CD4-positive, alpha-beta T cell (primary cell): ENCODE measurements around the gene LMAN2. TPM values are rescaled to one million over a fixed set of nuclear protein-coding genes. Genes with fewer than 3 reads are reported as not detected.

Experiments
- ATAC-seq: fragments of 200-7000 bp; cut with Tn5 transposase; one replicate; pipeline ENCODE4 v1.10.0; 2022; ENCODE audit warnings: mild to moderate bottlenecking; ENCODE audit not compliant: poor library complexity
- CTCF ChIA-PET: fragments of 350-600 bp; sonication (Branson Sonifier 250); formaldehyde crosslinking; loops from one replicate; lab custom pipeline; 2021; ENCODE audit warnings: antibody characterized with exemption, inconsistent platforms; lab: Charles Lee
- POLR2A ChIA-PET: fragments of 350-600 bp; sonication (Branson Sonifier 250); formaldehyde crosslinking; loops from one replicate; lab custom pipeline; 2021; ENCODE audit warnings: antibody characterized with exemption, inconsistent platforms; lab: Charles Lee
- DNase-seq, 14 experiments: peaks; one replicate each; pipeline ENCODE4 v3.0.0-alpha.2; 2013 to 2020; ENCODE audit warnings: mixed read lengths in 2 of 14
- H3K27ac ChIP-seq, 2 donors: one replicate each; pipeline versions ENCODE4 v1.5.1 to v1.7.0; 2013; ENCODE audit warnings: low read length in 2 of 2, low read depth in 1 of 2, mild to moderate bottlenecking in 1 of 2
- H3K27me3 ChIP-seq, 2 experiments: 1 replicate in 1 of 2; 2 replicates in 1 of 2; pipeline versions ENCODE4 v1.6.1 to v1.7.0; 2013; ENCODE audit warnings: low read length in 2 of 2, control low read depth in 1 of 2, mild to moderate bottlenecking in 1 of 2, moderate library complexity in 1 of 2; ENCODE audit not compliant: insufficient read depth in 2 of 2, control insufficient read depth in 1 of 2
- H3K36me3 ChIP-seq: one replicate; pipeline ENCODE4 v1.6.1; 2013; ENCODE audit warnings: low read length, control low read depth; ENCODE audit not compliant: insufficient read depth
- H3K4me1 ChIP-seq: one replicate; pipeline ENCODE4 v1.6.1; 2013; ENCODE audit warnings: low read length, control low read depth; ENCODE audit not compliant: insufficient read depth
- H3K4me3 ChIP-seq: one replicate; pipeline ENCODE4 v1.5.1; 2013; ENCODE audit warnings: mild to moderate bottlenecking, low read length, moderate library complexity
- H3K9me3 ChIP-seq, 2 experiments: 1 replicate in 1 of 2; 2 replicates in 1 of 2; pipeline versions ENCODE4 v1.6.1 to v1.7.0; 2013; ENCODE audit warnings: low read length in 2 of 2, mild to moderate bottlenecking in 2 of 2, control low read depth in 1 of 2, moderate library complexity in 1 of 2; ENCODE audit not compliant: control insufficient read depth in 1 of 2, insufficient read depth in 1 of 2
- H3K27ac Mint-ChIP-seq: one replicate; pipeline ENCODE4 v1.8.0; 2020; ENCODE audit warnings: mixed read lengths
- H3K27me3 Mint-ChIP-seq: one replicate; pipeline ENCODE4 v1.8.0; 2021; ENCODE audit warnings: mixed read lengths
- H3K36me3 Mint-ChIP-seq: one replicate; pipeline ENCODE4 v1.8.0; 2021; ENCODE audit warnings: low read depth, mixed read lengths
- H3K4me1 Mint-ChIP-seq: one replicate; pipeline ENCODE4 v1.8.0; 2021; ENCODE audit warnings: low read depth, mixed read lengths
- H3K4me3 Mint-ChIP-seq: one replicate; pipeline ENCODE4 v1.8.0; 2020; ENCODE audit warnings: mild to moderate bottlenecking, mixed read lengths
- H3K9me3 Mint-ChIP-seq: one replicate; pipeline ENCODE4 v1.8.0; 2020; ENCODE audit warnings: mixed read lengths
- intact Hi-C, 2 experiments: fragments of 100-400 bp; cut with DNase I in 1 of 2; cut with micrococcal nuclease in 1 of 2; formaldehyde crosslinking; loops; one replicate each; pipeline versions ENCODE4 v1.15.1 to v1.9.0; 2023 to 2025; cut with DNase I, micrococcal nuclease
- total RNA-seq, 174 experiments: library from RNA in 2 of 174; stranded (reverse) in 2 of 174; gene quantifications; one replicate each; pipeline ENCODE4 v1.2.3 and lab custom pipeline; 2021 to 2026
- TF ChIP-seq, protein P1 (sequence below): fragments of 200-600 bp; IDR thresholded peaks from one replicate; pipeline ENCODE4 v1.8.0; 2022; ENCODE audit warnings: antibody characterized with exemption, mild to moderate bottlenecking

LMAN2 gene
- total RNA-seq, 2 experiments from 2014 or later: 54.5 to 55.6 TPM

DNA sequence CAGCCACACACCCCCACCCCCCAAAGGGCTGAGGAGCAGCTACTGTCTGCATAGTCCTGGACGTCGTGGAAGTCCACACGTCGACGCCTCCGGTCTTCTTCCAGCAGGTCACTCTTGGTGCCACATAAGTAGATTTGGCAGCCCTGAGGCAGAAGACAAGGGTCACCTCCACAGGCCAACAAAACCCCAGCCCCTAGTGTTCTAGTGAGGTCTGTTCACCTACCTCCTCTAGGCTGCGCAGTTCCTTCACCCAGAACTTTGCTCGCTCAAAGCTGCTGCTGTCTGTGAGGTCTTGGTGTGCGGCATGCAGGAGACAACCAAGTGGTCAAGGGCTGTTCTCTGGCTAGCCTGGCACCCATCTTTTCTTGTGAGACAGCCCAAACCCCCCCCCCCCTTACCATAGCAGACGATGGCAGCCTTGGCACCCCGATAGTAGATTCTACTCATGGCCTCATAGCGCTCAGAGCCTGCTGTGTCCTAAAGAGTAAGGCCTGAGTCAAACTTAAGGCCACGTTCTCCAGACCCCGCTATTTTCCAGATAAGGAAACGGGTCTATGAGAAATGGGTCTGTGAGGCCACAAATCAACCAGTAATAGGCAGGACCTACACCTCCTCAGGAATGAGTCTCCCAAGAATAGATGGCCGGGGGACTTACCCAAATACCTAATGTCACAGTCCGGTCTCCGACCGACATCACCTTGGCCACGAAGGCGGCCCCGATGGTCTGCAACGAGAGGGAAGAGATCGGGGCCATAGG, 48.9 kb downstream of the LMAN2 start:
- POLR2A ChIA-PET: interaction anchor here (0.6 to 3.4 kb wide), 5 partner anchors 10 to 168 kb away, joined by 3 to 15 read pairs (median 4); partner anchors contain the start of genes GRK6 and LMAN2
- peaks cover 21% of the 10 kb centered on the region for H3K36me3 ChIP-seq
- Mint-ChIP-seq H3K4me3 (peak overlapping the region; percentile 90), H3K27ac (peak overlapping the region; percentile 88), H3K9me3 (no peaks in the 10 kb centered on the region), H3K36me3 (peaks cover 48% of the 10 kb centered on the region), H3K4me1 (peaks cover 81% of the 10 kb centered on the region), H3K27me3 (no peaks in the 10 kb centered on the region)
- CTCF ChIA-PET: interaction anchor here (0.9 to 1.3 kb wide), 2 partner anchors 7 to 14 kb away, joined by 4 read pairs; no protein-coding TSS in a partner anchor
- peak in 1 of 14 experiments; percentile 38 for DNase-seq
- H3K9me3 ChIP-seq: no peaks in the 10 kb centered on the region
- ATAC-seq: no peak
- intact Hi-C loops: loop anchor here in 1 of 2 experiments (1.0 to 10.0 kb wide), 4 partner anchors 170 to 852 kb away; partner anchors contain the start of genes NHP2, NSD1 and TMED9
- TF ChIP-seq, protein P1, sequence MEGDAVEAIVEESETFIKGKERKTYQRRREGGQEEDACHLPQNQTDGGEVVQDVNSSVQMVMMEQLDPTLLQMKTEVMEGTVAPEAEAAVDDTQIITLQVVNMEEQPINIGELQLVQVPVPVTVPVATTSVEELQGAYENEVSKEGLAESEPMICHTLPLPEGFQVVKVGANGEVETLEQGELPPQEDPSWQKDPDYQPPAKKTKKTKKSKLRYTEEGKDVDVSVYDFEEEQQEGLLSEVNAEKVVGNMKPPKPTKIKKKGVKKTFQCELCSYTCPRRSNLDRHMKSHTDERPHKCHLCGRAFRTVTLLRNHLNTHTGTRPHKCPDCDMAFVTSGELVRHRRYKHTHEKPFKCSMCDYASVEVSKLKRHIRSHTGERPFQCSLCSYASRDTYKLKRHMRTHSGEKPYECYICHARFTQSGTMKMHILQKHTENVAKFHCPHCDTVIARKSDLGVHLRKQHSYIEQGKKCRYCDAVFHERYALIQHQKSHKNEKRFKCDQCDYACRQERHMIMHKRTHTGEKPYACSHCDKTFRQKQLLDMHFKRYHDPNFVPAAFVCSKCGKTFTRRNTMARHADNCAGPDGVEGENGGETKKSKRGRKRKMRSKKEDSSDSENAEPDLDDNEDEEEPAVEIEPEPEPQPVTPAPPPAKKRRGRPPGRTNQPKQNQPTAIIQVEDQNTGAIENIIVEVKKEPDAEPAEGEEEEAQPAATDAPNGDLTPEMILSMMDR: no peak
- peak overlapping the region; percentile 92 for H3K4me3 ChIP-seq
- peaks cover 76% of the 10 kb centered on the region for H3K4me1 ChIP-seq
- peak overlapping the region; percentile 17 to 78 for H3K27ac ChIP-seq
- no peaks in the 10 kb centered on the region for H3K27me3 ChIP-seq

GRCh38 chr5:177301503-177302165, 49.8 kb downstream of the LMAN2 start:
- no peaks in the 10 kb centered on the region for H3K9me3 ChIP-seq
- peak overlapping the region; percentile 92 for H3K4me3 ChIP-seq
- H3K36me3 ChIP-seq: peaks cover 13% of the 10 kb centered on the region
- Mint-ChIP-seq H3K27ac (peak overlapping the region; percentile 88), H3K9me3 (no peaks in the 10 kb centered on the region), H3K4me1 (peaks cover 80% of the 10 kb centered on the region), H3K4me3 (peak overlapping the region; percentile 90), H3K27me3 (no peaks in the 10 kb centered on the region), H3K36me3 (peaks cover 47% of the 10 kb centered on the region)
- ATAC-seq (no peak), DNase-seq (peak in 2 of 14 experiments; percentile 36 to 57)
- H3K4me1 ChIP-seq: peaks cover 71% of the 10 kb centered on the region
- ChIA-PET CTCF (interaction anchor here (0.9 to 1.0 kb wide), 2 partner anchors 8 to 12 kb away, joined by 3 to 4 read pairs; no protein-coding TSS in a partner anchor), POLR2A (interaction anchor here (1.0 to 3.4 kb wide), 5 partner anchors 11 to 187 kb away, joined by 3 to 15 read pairs (median 3); partner anchors contain the start of gene LMAN2)
- intact Hi-C loops: loop anchor here in 1 of 2 experiments (2.0 to 10.0 kb wide), 3 partner anchors 169 to 853 kb away; partner anchors contain the start of genes NHP2, NSD1 and TMED9
- H3K27ac ChIP-seq: peak overlapping the region; percentile 15 to 49
- H3K27me3 ChIP-seq: no peaks in the 10 kb centered on the region
- TF ChIP-seq, protein P1: no peak

DNA sequence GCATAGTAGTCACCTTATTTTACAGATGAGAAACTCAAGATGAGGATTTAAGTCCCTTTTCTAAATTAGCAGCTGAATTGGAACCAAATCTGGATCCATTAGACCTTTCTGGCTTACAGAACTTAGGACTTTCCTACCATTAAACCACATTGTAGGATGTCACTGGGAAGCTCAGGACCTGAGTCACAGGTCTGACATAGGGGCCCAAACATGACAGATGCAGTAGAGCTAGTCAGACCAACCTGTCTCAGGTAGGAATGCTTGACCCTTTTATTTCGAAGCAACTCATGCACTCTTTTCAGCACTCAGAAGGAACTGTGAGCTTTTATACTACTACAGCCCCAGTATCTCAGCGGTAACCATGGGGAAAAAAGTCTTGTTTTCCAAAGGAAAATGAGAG, 50.5 kb downstream of the LMAN2 start:
- DNase-seq (no peak), ATAC-seq (no peak)
- Histone ChIP-seq H3K9me3 (no peaks in the 10 kb centered on the region), H3K27me3 (no peaks in the 10 kb centered on the region), H3K4me1 (peaks cover 73% of the 10 kb centered on the region), H3K4me3 (no peak overlapping the region), H3K36me3 (peaks cover 10% of the 10 kb centered on the region), H3K27ac (peak overlapping the region; percentile 49 to 55)
- CTCF ChIA-PET: interaction anchor here (1.0 to 2.7 kb wide), 2 partner anchors 9 to 12 kb away, joined by 3 to 8 read pairs; no protein-coding TSS in a partner anchor
- peaks cover 47% of the 10 kb centered on the region for H3K36me3 Mint-ChIP-seq
- peak overlapping the region; percentile 88 for H3K27ac Mint-ChIP-seq
- TF ChIP-seq, protein P1: no peak
- H3K27me3 Mint-ChIP-seq: no peaks in the 10 kb centered on the region
- intact Hi-C loops: loop anchor here in 1 of 2 experiments (5.0 to 10.0 kb wide), 2 partner anchors 169 to 854 kb away; partner anchors contain the start of genes NHP2 and NSD1
- H3K4me1 Mint-ChIP-seq: peaks cover 81% of the 10 kb centered on the region
- H3K4me3 Mint-ChIP-seq: peak overlapping the region; percentile 79
- H3K9me3 Mint-ChIP-seq: no peaks in the 10 kb centered on the region
- POLR2A ChIA-PET: interaction anchor here (1.0 to 3.4 kb wide), 5 partner anchors 11 to 186 kb away, joined by 3 to 15 read pairs (median 3); partner anchors contain the start of gene LMAN2
